Cardiac fibroblast (primary cell): ENCODE results near the gene KLHL6.

Experiments used
- DNase-seq, 2 donors: peaks; one replicate each; pipeline versions ENCODE4 v3.0.0 to v3.0.0-alpha.2; 2010; ENCODE audit warnings: low read depth in 2 of 2
- H3K4me3 ChIP-seq, 2 donors: replicated peaks in 1 of 2; 1 replicate in 1 of 2; 2 replicates in 1 of 2; pipeline ENCODE4 v1.5.1; 2011; ENCODE audit warnings: low read depth in 2 of 2, low read length in 2 of 2, mild to moderate bottlenecking in 2 of 2, moderate library complexity in 1 of 2
- CTCF ChIP-seq: IDR thresholded peaks from one replicate; pipeline ENCODE4 v1.5.1; 2011; ENCODE audit warnings: low read depth, mild to moderate bottlenecking, low read length, inconsistent platforms

Gene KLHL6

DNA sequence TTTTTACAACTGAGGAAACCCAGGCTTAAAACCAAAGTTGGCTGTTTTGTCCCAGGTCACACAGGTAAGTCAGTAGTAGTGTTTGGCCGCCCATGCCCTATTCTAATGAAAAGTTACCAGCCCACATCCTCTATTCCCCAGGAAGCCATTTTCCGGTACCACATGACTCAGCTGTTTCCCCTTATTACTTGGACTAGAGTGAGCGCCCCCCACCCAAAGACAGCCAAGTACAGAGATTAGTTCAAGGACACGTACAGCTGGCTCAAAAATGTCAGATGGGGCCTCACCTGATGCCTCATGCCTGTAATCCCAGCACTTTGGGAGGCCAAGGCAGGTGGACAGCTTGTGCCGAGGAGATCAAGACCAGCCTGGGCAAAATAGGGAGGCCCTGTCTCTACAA, 8.5 kb upstream of the KLHL6 start:
- no peak for TF ChIP-seq CTCF
- no peak overlapping the region for H3K4me3 ChIP-seq
- DNase-seq, result no peak

GRCh38 chr3:183563536-183563874, 8.0 kb upstream of the KLHL6 start:
- TF ChIP-seq CTCF, result no peak
- no peak overlapping the region for H3K4me3 ChIP-seq
- no peak for DNase-seq

DNA sequence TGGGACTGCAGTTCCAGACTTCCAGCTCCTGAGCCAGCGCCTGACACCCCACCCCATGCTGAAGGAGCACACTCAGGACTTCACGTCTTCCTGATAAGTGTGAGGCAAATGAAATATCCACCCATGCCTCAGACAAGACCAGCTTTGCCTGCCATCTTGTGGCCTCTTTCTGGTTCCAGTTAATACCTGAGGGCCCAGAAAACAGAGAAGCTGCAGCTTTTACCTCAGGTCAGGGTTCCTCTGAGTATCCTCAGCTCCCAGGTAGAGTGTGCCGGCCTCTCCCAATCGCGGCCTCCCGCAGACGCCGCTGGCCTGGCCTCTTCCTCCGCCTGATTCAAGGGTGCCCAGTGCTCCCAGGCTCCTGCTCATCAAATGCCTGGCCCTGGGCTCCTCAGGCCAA, 5.1 kb upstream of the KLHL6 start:
- H3K4me3 ChIP-seq, result no peak overlapping the region
- DNase-seq, result peak in 1 of 2 donors; percentile 23
- TF ChIP-seq CTCF, result no peak

DNA sequence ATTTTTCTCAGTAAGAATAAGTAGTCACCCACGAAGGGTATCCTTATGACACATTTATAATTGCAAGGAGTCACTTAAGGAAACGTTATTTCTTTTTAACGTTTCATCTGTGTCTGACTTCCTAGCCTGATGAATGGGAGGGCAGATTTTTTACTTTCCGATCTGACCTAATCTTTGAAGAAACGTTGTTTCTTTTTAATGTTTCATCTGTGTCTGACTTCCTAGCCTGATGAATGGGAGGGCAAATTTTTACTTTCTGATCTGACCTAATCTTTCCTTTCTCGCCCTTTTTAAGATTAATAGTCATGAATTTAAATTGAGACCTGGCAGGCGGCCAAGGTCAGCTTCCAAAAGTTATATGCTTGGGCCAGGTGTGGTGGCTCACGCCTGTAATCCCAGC, 3.0 kb upstream of the KLHL6 start:
- no peak for DNase-seq

GRCh38 chr3:183556722-183557121, 1.2 kb upstream of the KLHL6 start:
- TF ChIP-seq CTCF, result no peak
- H3K4me3 ChIP-seq, result no peak overlapping the region
- no peak for DNase-seq

More for the DNA sequence above, 3.0 kb upstream of the KLHL6 start:
- TF ChIP-seq CTCF, result no peak
- H3K4me3 ChIP-seq, result no peak overlapping the region

- DNase-seq, result no peak
- no peak for TF ChIP-seq CTCF
- no peak overlapping the region for H3K4me3 ChIP-seq
These were observed 1.1 kb downstream of the KLHL6 start for GRCh38 chr3:183554377-183554776.

GRCh38 chr3:183553334-183554026, 2.0 kb downstream of the KLHL6 start:
- no peak for DNase-seq
- no peak for TF ChIP-seq CTCF
- no peak overlapping the region for H3K4me3 ChIP-seq
